ENCODE results near the gene HIGD1C. TPM values are rescaled to one million over a fixed set of nuclear protein-coding genes. Genes with fewer than 3 reads are reported as not detected.

HIGD1C gene
- total and polyA plus RNA-seq, 2 experiments from 2014 or later = not detected

GRCh38 chr12:50960130-50960529, 7.8 kb downstream of the HIGD1C start:
- Histone ChIP-seq H3K36me3 (no peaks in the 10 kb centered on the region), H3K27me3 (no peaks in the 10 kb centered on the region), H3K27ac (peak overlapping the region; percentile 88), H3K9me3 (ENCODE audit: low read depth) (no peaks in the 10 kb centered on the region), H3K4me3 (no peak overlapping the region), H3K4me1 (ENCODE audit: low read depth) (peaks cover 7% of the 10 kb centered on the region)
- TF ChIP-seq CTCF (IDR thresholded peaks at IDR 0.05; ENCODE audit: low read depth, low read length) = no peak
- peak; percentile 19 to 63 for DNase-seq (ENCODE audit: low read depth in 1 of 2, low spot score in 1 of 2)

GRCh38 chr12:50961708-50962107, 9.4 kb downstream of the HIGD1C start:
- Histone ChIP-seq H3K27me3 (no peaks in the 10 kb centered on the region), H3K4me3 (no peak overlapping the region), H3K4me1 (ENCODE audit: low read depth) (peaks cover 7% of the 10 kb centered on the region), H3K27ac (no peak overlapping the region), H3K36me3 (no peaks in the 10 kb centered on the region), H3K9me3 (ENCODE audit: low read depth) (no peaks in the 10 kb centered on the region)
- no peak for TF ChIP-seq CTCF (IDR thresholded peaks at IDR 0.05; ENCODE audit: low read depth, low read length)
- DNase-seq (ENCODE audit: low read depth in 1 of 2, low spot score in 1 of 2) = no peak

GRCh38 chr12:50964432-50964831, 12.1 kb downstream of the HIGD1C start:
- TF ChIP-seq CTCF (IDR thresholded peaks at IDR 0.05; ENCODE audit: low read depth, low read length) = no peak
- no peaks in the 10 kb centered on the region for H3K36me3 ChIP-seq
- no peaks in the 10 kb centered on the region for H3K27me3 ChIP-seq
- no peak overlapping the region for H3K27ac ChIP-seq
- peaks cover 7% of the 10 kb centered on the region for H3K4me1 ChIP-seq (ENCODE audit: low read depth)
- H3K9me3 ChIP-seq (ENCODE audit: low read depth) = no peaks in the 10 kb centered on the region
- DNase-seq (ENCODE audit: low read depth in 1 of 2, low spot score in 1 of 2) = no peak
- no peak overlapping the region for H3K4me3 ChIP-seq

- H3K36me3 ChIP-seq = no peaks in the 10 kb centered on the region
- DNase-seq (ENCODE audit: low read depth in 1 of 2, low spot score in 1 of 2) = peak in 1 of 2 donors; percentile 44
- H3K9me3 ChIP-seq (ENCODE audit: low read depth) = no peaks in the 10 kb centered on the region
- no peaks in the 10 kb centered on the region for H3K27me3 ChIP-seq
- no peak overlapping the region for H3K4me3 ChIP-seq
- no peak for TF ChIP-seq CTCF (IDR thresholded peaks at IDR 0.05; ENCODE audit: low read depth, low read length)
- no peaks in the 10 kb centered on the region for H3K4me1 ChIP-seq (ENCODE audit: low read depth)
- H3K27ac ChIP-seq = no peak overlapping the region
Measured at GRCh38 chr12:50971946-50972345, 19.6 kb downstream of the HIGD1C start.

GRCh38 chr12:50979369-50980052, 27.2 kb downstream of the HIGD1C start:
- Histone ChIP-seq H3K27me3 (no peaks in the 10 kb centered on the region), H3K4me1 (ENCODE audit: low read depth) (no peaks in the 10 kb centered on the region), H3K4me3 (no peak overlapping the region), H3K27ac (peak overlapping the region; percentile 11), H3K36me3 (no peaks in the 10 kb centered on the region), H3K9me3 (ENCODE audit: low read depth) (no peaks in the 10 kb centered on the region)
- no peak for DNase-seq (ENCODE audit: low read depth in 1 of 2, low spot score in 1 of 2)
- no peak for TF ChIP-seq CTCF (IDR thresholded peaks at IDR 0.05; ENCODE audit: low read depth, low read length)

All from cardiac muscle cell (in vitro differentiated cells and primary cell).